Measurements from ENCODE around the gene POLG2.
"Not testable (repeated sequence)": the region's sequence is repeated elsewhere in the genome, so short reads cannot be mapped to it uniquely, and the experiment has no call there.

The POLG2 gene

DNA sequence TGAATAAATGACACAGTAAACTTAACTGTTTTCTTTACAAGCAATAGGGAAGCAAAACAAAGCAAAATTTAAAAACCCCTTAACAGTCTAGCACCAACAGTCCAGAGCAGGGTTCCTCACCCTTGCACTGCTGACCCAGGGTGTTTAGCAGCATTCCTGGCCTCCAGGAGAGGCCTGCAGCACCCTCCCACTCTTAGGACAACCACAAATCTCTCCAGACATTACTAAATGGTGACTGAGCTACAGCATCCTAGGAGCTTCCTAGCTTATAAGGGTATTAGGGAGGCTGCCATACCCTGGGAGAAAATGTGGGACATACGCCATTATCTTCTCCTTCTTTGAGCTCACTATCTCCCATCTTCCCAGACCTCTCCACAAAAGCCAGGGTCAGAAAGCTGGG is 15.9 kb downstream of the POLG2 start:
- no peak for DNase-seq

DNA sequence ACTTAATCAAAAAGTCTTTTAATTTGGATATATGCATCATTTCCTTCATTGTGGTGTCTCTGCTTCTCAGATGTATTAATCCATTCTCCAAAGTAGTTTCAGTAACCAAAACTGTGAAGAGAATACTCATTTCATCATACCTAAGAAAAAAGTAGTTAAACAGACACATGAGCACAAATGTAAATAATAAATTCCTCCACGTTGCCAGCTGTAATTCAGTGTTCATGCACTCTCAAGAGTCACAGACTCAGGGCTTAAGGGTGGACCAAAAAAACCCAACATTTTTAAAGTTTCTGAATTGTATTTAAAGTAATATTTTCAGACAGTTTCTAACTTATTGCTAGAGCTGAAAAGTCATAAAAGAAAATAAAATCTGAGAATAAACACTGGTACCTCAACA is 19.0 kb downstream of the POLG2 start:
- DNase-seq, result no peak

DNA sequence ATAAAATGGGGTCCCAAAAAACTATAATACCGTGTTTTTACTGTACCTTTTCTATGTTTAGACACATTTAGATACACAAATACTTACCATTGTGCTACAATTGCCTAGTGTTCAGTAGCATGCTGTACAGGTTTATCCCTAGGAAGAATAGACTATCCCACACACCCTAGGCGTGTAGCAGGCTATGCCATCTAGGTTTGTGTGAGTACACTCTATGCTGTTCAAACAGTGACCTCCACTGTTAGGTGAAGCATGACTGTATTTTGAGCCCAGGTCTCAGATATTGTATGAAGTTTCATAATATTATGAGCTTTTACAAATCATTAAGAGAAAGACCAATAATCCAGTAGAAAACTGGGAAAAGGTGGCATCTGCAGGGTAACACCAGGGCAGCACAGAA is 24.3 kb downstream of the POLG2 start:
- no peak for DNase-seq

DNA sequence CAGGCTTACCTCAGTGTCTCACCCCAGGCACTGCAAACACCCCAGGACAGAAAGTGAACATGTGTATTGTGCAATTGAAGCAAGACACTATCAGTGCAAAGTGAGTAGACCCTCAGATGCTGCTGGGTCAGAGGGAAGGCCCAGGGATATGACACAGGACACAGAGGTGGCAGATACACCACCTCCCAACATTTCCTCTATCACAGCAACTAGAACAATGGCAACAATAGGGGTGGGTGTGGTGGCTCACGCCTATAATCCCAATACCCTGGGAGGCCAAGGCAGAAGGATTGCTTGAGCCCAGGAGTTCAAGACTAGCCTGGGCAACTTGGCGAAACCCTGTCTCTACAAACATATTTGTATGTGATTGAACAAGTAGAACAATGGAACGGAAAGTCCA is 25.4 kb downstream of the POLG2 start:
- no peak for DNase-seq

DNA sequence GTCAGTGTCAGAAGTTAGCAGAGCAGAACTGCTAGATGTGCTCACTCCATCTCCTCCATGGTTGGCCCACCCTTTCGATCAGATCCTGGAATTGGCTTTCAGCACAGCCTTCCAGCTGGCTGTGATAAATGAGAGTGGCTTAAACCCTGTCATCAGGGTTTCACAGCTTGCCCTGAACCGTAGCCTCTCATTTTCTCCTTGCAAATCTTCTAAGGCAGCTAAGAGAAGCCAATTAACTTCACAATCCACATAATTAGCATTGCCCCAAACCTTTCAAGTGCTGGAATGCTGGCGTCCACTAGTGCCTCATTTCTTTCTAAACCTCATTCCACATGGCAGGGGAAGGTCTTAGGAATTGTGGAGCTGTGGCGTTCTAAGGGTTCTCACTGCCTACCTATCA is 26.2 kb downstream of the POLG2 start:
- no peak for DNase-seq

DNA sequence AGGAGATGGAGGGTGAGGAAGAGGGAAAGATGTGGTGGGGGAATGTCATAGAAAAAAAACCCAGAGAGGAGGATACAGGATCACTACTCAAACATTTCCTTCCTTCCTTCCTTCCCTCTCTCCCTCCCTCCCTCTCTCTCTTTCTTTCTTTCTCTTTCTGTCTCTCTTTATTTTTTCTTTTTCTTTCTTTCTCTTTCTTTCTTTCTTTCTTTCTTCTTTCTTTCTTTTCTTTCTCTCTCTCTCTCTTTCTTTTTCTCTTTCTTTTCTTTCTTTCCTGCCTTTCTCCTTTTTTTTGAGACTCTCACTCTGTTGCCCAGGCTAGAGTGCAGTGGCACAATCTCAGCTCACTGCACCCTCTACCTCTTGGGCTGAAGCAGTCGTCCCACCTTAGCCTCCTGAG is 30.0 kb downstream of the POLG2 start:
- DNase-seq, result not testable (repeated sequence)

DNA sequence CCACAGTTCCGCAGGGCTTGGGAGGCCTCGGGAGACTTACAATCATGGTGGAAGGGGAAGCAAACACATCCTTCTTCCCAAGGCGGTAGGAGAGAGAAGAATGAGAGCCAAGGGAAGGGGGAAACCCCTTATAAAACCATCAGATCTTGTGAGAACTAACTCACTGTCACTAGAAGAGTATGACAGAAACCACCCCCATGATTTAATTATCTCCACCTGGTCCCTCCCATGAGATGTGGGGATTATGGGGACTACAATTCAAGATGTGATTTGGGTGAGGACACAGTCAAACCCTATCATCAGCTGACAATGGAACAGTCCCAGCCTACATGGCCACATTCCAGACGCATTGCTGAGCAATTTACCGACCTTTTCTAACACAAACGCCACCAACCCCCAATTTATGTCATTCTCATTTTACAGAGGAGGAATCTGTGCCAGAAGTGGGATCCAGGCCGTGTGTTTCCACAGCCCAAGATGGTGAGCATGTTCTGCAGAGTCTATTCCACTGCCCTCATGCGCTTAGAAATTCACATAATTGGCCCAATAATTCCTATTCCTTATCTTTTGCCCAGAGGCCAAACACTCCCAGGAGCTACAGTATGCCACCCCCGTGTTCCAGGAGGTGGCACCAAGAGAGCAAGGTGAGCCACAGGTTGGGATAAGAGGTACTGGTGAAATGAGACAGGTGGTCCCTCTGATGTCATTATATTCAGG is 30.7 kb downstream of the POLG2 start:
- no peak for DNase-seq

DNA sequence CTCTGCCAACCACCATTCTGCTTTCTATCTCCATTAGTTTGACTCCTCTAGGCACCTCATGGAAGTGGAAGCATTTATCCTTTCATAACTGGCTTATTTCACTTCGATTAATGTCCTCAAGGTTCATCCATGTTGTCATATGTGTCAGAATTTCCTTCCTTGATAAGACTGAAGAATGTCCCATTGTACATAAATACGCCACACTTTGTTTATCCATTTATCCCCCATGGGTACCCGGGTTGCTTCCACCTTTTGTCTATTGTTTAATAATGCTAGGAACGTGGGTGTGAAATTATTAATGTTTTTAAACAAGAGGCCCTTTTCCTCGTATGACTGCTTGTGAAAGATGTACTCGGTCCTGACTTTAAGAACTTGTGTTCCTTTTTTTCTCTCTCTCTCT is 35.1 kb downstream of the POLG2 start:
- DNase-seq, result no peak

DNA sequence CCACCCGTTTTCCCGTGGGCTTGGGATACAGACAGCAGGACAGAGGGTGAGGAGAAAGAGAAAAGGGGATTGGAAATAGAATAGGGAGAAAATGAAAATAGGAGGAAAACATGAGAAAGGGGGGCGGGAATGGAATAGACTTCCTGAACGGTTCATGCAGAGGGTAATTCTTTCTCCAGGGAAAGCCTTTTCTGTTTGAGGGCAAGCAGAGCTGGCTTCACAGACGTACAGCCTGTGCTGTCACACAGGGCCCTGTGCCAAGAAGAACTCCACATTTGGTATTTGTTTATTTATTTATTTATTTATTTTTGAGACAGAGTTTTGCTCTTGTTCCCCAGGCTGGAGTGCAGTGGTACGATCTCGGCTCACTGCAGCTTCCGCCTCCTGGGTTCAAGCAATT is 35.9 kb downstream of the POLG2 start:
- DNase-seq, result no peak

DNA sequence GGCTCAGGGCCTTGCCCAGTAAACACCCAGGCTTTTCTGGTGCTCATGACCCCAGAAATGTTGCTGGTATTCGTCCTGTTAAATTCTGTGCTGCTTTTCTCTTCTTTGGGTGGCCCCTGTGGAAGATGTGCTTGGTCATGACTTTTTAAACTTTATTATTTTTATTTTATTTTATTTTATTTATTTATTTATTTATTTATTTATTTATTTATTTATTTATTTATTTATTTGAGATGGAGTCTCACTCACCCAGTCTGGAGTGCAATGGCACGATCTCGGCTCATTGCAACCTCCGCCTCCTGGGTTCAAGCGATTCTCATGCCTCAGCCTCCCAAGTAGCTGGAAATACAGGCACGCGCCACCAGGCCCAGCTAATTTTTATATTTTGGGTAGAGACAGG is 37.0 kb downstream of the POLG2 start:
- not testable (repeated sequence) for DNase-seq

DNA sequence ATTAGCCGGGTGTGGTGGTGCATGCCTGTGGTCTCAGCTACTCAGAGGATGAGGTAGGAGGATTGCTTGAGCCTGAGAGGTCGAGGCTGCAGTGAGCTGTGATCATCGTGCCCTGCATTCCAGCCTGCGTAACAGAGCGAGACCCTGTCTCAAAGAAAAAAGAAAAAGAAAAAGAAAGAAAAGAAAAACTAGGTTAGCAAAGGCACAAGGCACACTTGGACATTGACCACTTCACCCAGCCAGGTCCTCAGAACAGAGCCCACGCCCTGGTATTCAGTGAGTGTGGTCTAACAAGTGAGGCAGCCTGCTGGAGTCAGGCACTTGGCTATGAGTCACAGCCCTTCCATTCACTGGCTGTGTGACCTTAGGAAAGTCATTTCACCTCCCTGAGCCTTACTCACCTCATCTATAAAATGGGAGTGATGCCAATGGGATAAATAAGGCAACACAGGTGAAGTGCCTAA is 37.5 kb downstream of the POLG2 start:
- no peak for DNase-seq

DNA sequence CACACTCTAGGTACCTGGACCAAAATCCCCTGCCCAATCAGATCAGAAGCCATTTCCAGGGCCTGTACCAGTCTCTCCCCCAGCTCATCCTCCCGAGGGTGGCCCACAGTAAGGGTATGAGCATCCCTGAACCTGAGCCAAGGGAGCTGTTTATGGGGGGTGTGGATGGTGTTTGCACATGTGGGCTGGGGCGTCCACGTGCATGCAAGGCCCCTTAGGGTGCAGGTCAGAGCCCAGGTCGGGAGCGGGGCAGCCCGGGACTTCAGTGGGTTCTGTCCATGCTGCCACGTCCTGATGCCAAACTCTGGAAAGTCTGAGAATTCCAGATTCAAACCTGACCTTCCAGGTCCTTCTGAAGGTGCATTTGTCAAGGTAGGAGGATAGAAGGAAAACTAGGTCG is 38.1 kb downstream of the POLG2 start:
- DNase-seq, result no peak

DNA sequence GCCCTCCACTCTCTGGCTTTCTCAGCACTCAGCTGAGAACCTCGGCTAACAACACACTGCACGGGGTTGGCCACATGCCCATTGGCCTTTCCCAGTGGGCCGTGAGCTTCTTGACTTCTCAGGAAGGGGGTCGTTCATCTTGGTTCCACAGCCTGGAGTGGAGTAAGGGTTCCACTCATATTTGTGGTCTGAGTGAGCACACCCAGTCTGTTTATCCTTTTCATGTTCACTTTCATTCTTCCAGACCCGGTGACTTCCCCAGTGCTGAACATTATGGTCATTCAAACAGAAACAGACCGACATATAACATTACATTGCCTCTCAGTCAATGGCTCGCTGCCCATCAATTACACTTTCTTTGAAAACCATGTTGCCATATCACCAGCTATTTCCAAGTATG is 39.7 kb downstream of the POLG2 start:
- DNase-seq, result no peak

DNA sequence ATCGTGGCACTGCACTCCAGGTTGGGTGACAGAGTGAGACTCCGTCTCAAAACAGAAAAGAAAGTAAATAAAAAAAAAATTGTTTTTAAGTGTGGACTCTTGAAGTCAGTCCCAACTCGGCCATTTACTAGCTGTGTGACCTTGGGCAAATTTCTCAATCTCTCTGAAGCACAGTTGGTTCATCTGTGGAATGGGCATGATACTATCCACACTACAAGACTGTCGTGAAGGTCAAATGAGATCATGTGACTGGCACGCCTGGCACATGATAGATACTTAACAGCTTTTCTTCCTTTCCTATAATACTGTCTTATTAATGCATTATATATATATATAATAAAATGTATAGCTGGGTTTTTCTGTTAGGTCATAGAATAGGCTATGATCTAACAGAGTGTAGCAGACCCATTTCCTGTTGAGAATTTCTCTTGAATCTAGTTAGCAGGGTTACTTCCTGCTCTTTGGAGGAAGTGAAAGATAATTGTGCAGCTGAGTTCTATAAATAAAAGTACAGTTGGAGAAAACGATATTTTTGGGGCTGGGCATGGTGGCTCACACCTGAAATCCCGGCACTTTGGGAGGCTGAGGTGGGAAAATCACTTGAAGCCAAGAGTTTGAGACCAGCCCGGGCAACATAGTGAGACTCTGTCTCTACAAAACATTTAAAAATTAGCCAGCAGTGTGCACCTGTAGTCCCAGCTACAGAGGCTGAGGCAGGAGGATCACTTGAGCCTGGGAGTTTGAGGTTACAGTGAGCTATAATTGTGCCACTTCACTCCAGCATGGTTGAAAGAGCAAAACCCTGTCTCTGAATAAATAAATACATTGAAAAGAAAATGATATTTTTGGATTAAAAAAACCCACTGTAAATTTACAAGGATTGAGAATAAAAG is 40.6 kb downstream of the POLG2 start:
- no peak for DNase-seq

DNA sequence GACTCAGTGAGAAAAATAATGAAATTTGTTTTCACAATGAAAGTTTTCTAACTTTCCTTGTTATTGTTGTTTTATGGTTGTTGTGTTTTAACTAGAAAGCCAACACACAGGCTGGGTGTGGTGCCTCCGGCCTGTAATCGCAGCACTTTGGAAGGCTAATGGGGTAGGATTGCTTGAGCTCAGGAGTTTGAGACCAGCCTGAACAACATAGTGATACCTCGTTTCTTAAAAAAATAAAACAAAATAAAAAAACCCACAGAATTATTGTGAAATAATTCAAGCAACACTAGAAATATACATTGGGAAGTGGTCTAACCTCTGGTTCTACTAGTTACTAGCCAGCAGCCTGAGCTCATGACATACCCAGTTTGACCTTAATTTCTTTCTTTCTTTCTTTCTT is 47.3 kb downstream of the POLG2 start:
- no peak for DNase-seq

DNA sequence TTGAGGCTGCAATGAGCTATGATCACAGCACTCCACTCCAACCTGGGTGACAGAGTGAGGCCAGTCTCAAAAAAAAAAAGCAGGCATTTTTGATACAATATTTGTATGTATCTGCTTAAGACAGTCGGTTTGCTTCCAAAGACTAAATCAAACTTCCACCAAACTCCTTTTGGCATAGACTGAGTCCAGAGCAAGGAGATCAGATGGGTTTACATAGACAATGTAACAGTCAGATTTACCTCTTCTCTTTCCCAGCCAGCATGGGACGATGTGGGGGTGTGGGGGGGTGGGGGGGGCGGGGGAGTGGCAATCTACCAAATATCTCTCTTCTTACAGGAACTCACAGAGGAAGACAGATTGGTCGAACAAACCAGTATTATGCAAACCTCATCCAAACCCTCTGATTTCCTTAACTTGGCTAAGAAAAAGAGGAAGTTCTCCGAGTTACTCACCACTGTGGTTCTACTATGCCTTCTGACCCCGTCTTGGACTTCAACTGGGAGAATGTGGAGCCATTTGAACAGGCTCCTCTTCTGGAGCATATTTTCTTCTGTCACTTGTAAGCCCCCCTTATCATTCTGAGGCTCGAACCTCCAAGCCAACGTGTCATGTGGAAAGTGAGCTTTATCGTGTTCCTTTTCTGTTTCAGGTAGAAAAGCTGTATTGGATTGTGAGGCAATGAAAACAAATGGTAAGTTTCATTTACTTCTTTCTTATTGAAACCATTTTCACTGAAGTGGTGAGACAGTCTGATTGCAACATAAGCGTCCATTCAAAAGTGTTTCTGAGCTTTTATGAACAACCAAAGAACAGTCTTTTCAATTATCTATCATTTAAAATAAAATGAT is 48.0 kb downstream of the POLG2 start, which contains the start of gene MILR1:
MILR1 (plus strand) TSS at position 451 of the 848 bp plus-strand sequence; CDS start at position 505, 54 bp downstream.
- no peak for DNase-seq

DNA sequence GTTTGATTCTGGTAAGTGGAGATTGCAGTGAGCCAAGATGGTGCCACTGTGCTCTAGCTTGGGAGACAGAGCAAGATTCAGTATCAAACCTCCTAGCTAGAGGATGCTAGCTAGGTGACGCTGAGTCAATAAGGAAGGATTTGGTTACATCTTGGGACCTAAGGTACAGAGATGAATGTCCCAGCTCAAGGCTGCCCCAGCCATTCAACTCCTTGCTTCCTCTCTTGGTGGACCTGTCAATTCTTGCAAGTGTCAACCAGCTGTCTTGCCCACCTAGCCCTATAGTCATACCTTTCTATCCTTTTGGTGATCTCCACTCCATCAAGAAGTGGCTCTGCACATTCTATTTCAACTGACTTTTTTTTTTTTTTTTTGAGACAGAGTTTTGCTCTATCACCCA is 49.3 kb downstream of the POLG2 start:
- DNase-seq, result no peak

DNA sequence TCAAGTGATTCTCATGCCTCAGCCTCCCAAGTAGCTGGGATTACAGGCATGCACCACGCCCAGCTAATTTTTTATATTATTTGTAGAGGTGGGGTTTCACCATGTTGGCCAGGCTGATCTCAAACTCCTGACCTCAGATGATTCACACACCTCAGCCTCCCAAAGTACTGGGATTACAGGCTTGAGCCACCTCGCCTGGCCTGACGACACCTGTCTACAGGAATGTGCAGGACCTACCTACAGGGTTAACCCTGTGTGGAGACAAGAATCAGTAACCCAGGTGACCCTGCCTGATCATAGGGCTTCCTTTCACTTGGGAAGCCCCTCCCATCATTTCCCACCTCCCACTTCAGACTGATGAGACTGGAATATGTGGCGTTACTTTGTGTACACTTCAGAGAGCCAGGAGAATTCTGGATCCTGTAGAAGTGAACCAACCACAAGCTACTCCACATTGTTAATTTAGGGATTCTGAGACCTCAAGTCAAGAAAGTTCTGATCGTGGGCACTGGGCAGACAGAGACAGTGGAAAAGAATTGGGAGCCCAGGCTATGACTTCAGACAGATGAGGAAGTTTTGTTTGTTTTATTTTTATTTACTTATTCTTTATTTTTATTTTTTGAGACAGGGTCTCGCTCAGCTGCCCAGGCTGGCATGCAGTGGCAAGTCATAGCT is 53.6 kb downstream of the POLG2 start:
- DNase-seq, result no peak

DNA sequence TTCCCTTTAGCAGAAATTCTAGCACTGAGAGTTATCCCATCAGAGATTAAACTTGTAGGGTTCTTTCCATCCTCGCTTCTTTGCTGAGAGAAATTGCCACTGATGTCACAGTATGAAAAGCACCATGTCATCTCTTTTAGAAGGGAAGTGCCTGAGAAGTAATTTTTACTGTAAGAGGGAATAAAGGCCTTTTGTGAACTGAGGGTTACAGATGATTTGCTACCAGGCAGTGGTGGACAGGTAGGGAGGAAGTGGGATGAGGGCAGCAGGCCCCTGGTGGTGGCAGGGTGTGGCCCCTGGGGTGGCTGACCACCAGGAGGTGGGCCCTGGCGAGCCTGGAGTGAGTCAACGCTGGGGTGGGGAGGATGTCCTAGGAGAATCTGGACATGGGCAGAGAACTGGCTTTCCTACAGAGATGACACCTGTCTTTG is 54.3 kb downstream of the POLG2 start:
- no peak for DNase-seq

DNA sequence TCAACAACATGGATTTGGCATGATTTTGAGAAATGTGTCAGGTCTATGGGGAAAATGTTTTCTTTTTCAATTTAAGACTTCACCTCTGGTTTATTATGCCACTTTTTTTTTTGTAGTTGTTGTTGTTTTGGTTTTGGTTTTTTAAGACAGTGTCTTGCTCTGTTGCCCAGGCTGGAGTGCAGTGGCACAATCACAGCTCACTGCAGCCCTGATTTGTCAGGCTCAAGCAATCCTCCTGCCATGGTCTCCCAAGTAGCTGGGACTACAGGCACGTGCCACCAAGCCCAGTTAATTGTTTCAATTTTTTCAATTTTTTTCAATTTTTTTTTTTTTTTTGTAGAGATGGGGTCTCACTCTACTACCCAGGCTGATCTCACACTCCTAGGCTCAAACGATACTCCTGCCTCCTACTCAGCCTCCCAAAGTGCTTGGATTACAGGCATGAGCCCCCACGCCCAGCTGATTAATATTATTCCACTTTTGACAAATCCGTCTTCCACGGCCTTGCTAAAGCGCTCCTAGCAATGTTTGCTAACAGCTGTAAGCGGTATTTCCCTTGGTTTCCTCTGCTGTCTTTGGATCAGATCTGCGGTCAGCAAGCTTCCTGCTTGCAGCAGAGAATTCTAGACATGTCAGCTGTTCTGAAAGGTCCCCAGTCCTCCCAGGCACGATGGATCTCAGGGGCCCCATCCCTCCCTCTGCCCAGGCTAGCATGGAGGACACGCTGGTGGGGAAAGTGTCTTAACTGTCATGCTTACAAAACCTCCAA is 54.9 kb downstream of the POLG2 start:
- no peak for DNase-seq

DNA sequence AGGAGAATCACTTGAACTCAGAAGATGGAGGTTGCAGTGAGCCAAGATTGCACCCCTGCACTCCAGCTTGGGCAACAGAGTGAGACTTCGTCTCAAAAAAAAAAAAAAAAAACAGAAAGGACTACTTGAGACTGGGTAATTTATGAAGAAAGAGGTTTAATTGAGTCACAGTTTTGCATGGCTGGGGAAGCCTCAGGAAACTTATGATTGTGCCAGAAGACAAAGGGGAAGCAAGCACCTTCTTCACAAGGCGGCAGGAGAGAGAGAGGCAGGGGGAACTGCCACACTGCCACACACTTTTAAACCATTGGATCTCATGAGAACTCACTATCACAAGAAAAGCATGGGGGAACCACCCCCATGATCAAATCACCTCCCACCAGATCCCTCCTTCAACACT is 56.9 kb downstream of the POLG2 start:
- no peak for DNase-seq

DNA sequence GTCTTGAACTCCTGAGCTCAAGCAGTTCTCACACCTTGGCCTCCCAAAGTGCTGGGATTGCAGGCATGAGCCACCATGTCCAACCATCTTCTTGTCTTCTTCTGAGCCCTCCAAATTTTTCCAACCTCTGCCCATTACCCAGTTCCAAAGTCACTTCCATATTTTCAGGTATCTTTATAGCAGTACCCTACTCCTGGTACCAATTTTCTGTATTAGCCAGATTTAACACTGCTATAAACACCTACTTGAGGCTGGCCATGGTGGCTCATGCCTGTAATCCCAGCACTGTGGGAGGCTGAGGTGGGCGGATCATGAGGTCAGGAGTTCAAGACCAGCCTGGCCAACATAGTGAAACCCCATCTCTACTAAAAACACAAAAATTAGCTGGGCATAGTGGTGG is 57.3 kb downstream of the POLG2 start:
- DNase-seq, result not testable (repeated sequence)
